Measurements from ENCODE around the gene AAMDC.

AAMDC gene

DNA sequence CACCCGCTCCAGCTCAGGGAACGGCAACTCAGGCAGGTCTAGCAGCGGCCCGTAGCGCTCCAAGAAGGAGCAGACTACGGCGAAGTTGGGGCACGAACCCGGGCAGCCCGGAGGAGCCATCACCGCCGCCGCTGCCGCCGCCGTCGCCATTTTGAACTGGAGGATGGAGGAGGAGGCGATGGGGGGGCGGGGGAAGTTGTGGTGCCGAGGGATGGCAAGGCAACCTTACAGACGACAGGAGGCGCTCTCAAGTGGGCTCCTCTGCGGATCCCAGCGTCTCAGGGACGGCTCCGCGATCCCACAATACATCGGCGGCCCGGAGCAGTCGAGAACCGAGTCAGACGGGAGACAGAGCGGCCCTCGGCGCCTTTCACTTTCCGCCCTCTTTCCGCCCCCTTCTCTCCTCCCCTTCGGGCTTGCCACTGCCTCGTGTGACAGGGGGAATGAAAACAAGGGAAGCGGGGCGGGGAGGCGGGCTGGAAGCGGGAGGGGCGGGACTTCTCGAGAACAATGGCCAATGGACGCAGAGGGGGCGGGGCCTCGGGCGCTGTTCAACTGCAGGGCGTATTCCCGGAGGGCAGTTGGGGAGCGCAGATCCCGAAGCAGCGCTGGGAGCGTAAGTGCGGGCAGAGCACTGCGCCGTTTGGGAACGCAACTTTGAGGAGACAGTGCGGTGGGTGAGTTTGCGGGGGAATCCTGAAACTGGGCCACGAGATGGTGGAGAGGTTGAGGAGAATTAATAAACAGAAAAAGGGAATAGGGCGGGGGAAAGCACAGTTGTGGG lies at the start of gene AAMDC, which contains the start of gene RSF1:
Gene AAMDC (plus strand): TSS at position 580 of the 784 bp plus-strand sequence. CDS start 21,353 bp downstream, outside the sequence.
Gene RSF1 (minus strand): TSS at position 158 of the 784 bp plus-strand sequence. CDS start 8 bp downstream, at position 150.
- DNase-seq = peak; percentile 98

DNA sequence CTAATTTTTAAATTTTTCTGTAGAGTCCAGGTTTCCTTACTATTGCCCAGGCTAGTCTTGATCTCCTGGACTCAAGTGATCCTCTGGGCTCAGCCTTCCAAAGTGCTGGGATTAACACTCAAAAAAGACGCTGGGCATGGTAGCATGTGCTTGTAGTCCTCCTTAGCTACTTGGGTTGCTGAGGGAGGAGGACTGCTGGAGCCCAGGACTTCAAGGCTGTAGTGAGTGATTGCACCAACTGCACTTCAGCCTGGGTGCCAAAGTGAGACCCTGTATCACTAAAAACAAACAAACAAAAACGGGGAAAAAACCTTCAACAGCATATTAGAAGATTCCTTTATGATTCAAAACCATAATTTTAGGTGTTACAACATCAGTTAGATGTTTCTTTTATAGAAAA lies 45.0 kb upstream of the AAMDC start:
- no peak for DNase-seq

DNA sequence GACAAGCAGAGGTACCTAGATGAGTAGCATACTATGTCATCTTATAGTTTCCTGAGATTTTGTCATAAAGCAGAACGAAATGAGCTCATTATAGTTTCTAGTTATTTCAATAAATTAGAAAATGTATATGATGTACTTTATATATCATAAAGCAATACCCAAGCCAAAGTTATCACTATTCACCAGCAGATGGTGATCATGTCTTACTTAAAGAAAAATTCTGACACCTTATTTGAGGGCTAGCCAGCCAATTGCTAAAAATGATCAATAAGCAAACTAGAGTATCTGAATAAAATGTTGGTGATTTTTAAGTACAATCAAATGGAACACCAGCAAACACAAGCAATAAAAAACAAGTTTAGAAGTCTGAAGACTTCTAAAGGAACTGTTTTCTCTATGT lies 44.5 kb upstream of the AAMDC start:
- peak; percentile 30 for DNase-seq

DNA sequence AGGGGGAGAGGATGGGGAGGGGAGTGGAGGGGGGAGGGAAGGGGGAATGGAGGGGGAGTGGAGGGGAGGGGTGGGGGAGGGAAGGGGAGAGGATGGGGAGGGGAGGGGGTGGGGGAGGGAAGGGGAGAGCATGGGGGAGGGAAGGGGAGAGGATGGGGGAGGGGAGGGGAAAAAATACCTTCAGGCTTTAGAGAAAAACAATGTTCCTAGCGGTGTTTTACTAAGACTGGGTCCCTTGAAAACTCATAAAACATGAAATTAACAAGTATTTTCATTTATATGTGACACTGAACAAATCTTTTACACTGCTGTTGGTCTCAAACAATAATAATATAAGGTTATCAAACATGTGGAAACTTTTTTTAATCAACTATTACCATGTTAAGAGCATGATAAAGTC lies 42.8 kb upstream of the AAMDC start:
- no peak for DNase-seq

DNA sequence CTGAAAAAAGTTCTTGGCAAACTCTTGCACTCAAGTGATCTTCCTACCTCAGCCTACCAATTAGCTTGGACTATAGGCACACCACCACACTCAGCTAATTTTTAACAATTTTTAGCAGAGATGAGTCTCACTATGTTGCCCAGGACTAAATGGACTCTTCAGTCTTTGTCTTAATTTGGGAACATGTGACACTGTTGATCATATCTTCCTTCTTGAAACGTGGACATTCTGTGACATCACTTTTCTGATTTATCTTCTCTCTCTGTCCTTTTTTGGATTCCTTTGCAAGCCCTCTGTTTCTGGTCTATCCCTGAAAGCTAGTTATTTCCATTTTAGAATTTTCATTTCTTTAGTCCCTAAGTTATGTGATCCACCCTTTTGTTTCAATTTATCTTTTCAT lies 42.4 kb upstream of the AAMDC start:
- no peak for DNase-seq

DNA sequence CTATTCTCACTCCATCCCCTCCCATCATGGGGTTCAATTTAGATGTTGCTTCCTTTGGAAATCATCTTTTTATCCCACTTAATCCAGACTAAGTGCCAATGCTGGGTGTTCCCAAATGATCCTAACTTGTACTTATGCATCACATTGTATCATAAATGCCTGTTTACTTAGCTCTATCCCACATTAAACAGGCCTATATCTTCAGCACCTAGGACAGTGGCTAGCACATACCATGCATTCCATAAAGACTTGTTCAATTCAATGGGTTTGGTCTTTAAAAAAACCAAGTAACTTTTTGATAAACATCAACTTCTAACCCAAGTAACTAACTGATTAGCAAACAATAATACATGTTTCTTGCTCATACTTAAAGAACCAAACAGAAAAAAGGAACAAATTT lies 41.0 kb upstream of the AAMDC start:
- DNase-seq = no peak

DNA sequence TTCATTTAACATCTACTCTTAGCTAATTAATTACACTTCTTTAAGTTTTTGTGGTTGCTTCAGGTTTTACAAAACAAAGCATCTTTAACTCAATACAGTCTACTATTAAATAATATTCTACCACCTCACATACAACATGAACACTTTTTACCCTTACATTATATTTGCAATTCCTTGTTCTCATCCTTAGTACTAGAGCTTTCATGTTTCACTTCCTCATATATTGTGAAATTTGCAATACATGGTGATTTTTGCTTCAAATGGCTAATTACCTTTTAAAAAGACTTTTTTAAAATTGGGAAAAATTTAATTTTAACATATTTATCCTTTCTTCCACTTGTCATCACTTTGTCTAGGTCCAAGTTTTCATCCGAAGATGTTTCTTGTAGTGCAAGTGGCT lies 37.9 kb upstream of the AAMDC start:
- DNase-seq = no peak

DNA sequence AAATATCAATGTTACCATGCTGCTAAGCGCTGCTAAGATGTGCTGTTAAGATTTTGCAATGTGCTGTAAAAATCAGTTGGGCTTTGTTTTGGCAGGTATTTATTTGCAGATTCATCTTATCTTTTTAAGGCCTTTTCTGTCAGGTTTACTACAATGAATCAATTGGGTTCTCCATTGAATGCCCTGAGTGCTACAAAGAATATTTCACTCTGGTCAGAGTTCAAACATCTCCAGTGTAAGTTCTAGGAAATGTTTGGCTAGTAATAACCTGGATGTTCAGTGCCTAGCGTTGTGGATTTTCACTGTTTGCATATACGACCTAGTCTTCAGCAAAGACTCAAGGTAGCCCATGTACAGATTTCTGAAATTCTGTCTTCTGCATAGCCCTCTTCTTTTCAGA lies 36.4 kb upstream of the AAMDC start:
- no peak for DNase-seq

DNA sequence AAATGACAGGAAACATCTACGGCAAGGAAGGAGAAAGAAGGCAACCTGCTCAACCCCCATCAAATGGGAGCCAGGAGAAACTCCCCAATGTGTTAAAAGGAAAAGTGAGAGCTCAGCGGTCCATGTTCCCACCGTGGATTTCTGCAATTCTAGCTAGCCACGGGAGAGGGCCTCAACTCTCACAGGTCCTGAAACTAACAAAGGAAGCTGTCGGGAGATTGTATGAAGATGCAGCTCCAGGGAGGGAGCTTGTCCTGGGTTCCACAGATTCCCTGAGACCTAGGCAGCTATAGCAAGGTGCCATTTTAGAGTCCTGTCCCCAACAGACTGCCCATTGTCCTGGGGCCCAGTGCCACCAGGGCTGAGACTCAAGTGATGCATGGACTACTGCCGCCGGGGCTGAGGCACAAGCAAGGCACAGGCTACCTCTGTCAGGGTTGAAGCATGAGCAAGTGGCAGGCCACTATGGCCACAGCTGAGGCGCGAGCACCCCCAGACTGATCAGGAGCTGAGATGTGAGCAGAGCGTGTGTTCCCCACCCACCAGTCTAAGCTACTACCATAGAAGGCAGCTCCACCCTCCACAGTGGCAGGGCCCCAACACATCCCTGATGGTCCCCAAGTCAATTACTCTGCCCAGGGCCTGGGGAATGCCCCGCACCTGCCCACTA lies 31.7 kb upstream of the AAMDC start:
- no peak for DNase-seq

DNA sequence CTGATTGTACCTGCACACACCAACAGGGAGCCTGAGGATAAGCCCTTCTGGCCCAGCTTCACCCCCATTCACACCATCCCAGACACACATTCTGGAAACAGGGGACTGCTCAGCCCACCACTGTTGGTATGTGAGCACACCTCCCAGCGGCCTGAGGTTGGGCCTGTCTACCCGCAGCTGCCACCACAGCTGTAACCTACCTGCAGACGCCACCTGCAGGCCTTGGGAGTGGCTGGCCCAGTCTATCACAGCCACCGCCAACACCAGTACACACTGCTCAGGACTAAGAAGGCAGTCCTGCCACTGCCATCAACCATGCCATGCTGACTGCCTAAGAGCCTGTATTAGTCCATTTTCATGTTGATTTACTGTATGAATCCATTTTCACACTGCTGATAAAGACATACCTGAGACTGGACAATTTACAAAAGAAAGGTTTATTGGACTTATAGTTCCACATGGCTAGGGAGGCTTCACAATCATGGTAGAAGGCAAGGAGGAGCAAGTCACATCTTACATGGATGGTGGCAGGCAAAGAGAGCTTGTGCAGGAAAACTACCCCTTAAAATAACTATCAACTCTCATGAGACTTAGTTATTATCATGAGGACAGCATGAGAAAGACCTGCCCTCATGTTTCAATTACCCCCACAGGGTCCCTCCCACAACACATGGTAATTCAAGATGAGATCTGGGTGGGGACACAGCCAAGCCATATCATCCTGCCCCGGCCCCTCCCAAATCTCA lies 31.0 kb upstream of the AAMDC start:
- DNase-seq = no peak

DNA sequence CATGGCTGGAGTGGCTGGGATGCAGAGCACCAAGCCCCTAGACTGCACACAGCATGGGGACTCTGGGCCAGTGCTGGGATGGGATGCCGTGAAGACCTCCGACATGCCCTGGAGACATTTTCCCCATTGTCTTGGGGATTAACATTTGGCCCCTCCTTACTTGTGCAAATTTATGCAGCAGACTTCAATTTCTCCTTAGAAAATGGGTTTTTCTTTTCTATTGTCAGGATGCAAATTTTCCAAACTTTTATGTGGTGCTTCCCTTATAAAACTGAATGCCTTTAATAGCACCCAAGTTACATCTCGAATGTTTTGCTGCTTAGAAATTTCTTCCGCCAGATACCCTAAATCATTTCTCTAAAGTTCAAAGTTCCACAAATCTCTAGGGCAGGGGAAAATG lies 29.6 kb upstream of the AAMDC start:
- no peak for DNase-seq

DNA sequence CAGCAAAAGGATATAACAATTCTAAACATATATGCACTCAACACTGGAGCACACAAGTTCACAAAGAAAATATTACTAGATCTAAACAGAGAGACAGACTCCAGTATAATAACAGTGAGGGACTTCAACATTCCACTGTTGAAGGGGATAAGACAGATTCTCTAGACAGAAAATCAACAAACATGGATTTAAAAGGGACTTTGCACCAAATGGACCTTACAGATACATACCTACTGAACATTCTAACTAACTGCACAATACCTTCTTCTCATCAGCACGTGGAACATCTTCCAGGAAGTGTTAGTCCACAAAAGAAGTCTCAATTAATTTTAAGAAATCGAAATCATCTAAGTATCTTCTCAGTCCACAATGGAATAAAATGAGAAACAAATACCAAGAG lies 27.0 kb upstream of the AAMDC start:
- DNase-seq = no peak

DNA sequence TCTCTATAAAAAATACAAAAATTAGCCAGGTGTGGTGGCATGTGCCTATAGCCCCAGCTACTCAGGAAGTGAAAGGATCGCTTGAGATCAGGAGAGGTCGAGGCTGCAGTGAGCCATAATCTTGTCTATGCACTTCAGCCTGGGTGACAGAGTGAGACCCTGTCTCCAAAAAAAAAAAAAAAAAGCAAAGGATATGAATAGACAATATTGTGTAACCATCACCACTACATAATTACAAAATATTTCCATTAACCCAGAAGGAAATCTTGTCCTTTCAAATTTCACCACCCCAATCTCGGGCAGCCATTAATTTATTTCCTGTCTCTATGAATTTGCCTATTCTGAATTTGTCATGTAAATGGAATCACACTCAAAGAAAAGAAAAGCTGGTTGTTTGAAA lies 21.6 kb upstream of the AAMDC start:
- DNase-seq = no peak

DNA sequence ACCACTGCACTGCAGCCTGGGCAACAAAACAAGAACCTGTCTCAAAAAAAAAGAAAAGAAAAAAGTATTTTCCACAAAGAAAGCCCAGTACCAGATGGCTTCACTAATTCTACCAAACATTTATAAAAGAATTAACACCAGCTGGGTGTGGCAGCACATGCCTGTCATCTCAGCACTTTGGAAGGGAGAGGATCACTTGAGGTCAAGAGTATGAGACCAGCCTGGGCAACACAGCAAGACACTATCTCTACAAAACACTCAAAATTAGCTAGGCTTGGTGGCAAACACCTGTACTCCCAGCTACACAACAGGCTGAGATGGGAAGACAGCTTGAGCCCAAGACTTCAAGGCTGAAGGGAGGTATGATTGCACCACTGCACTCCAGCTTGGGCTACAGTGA lies 20.5 kb upstream of the AAMDC start:
- DNase-seq = no peak

DNA sequence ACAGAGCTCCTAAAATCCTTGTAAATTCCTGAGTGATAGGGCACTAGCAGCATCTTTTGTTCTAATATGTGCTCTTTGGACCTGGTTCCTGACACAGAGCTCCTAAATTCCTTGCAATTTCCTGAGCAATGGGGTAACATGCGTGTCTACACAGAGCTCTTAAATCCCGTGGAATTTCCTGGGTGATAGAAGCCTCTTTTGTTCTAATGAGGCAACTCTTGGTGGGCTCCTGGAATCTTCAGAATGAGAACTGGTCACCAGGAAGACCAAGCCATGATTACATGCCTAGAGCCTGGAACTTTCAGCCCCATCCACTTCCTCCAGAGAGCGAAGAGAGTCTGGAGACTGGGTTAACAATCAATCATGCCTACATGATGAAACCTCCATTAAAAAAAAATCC lies 19.5 kb upstream of the AAMDC start:
- DNase-seq = no peak

DNA sequence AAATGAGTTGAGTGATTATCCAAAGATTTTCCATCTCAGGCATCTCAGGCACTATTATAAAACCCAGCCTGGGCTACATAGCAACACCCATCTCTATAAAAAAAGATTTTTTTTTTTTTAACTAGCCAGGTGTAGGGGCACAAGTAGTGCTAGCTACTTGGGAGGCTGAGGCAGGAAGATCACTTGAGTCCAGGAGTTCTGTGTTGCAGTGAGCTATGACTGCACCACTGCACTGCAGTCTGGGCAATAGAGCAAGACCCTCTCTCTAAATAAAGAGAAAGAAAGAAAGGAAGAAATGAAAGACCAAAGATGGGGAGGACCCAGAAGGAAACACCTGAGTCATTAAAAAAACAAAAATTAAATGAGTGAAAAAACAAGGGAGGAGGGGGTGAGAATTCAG lies 14.5 kb upstream of the AAMDC start:
- DNase-seq = no peak

DNA sequence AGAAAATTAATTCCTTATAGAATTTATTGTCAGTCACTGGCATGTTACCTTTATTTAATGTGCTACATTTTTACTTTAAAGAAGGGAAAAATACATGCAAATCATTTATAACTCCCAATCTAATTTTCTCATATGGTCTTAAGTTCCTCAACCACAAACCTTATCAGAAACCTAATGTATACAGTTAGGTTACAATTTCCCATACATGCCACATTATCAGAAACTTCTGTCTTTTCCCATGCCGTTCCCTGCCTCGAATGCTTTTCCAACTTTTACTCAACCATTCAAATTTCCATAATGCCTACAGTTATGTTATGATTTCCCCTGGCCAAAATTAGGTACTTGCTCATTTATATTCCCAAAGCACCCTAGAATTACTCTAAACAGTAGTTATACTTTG lies 14.0 kb upstream of the AAMDC start:
- no peak for DNase-seq

DNA sequence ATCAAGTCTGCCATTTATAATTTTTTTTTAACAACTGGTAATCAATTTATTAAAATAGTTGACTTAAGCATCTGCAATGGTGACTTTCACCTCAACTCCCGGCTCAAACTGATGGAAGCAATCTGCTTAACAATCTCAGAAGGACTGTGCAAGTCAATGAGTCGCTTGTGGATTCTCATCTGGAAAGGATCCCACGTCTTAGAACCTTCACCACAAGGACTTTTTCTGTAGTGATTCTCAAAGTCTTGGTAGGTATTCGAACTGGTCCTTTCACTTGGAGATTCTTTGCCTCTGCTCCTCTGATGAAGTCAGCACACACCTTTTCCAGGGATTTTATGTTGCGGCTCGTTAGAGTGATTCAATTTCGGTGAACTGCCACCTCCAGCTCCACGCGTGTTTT lies 7.7 kb upstream of the AAMDC start:
- DNase-seq = no peak

DNA sequence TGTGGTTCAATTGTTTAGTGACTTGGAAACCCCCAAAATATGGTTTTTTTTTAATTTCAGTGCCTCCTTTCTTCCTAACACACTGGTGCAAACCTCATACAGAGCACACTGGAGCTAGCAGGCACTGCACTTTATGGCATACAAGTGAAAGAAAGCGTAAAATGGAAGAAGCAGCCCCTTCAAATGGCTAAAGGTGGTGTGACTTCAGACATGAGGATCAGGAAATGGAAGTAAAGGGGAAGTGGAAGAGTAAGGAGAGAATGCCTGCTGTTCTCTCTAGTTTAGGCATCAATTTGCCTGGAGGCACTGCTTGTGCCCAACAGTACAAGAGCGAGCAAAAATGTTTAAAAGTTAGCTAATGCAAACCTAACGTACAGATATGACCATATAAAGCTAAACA lies 6.1 kb upstream of the AAMDC start:
- DNase-seq = no peak

DNA sequence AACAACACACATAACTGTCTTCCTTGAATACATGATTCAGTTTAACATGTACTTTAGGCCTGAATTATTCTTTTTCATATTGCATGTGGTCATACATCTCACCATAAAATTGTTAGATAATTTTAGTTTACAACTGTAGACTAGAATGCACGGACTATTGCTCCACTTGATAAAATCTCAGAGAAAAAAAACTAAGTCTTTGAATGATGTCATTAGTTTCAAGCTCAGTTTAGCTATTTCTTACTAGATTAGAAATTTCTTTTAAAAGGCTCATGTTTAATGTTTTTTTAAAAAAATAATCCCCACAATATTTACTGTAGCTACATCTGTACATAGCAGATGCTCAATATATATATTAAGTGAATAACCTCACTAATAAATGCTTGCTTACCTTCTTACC lies 5.5 kb upstream of the AAMDC start:
- no peak for DNase-seq

DNA sequence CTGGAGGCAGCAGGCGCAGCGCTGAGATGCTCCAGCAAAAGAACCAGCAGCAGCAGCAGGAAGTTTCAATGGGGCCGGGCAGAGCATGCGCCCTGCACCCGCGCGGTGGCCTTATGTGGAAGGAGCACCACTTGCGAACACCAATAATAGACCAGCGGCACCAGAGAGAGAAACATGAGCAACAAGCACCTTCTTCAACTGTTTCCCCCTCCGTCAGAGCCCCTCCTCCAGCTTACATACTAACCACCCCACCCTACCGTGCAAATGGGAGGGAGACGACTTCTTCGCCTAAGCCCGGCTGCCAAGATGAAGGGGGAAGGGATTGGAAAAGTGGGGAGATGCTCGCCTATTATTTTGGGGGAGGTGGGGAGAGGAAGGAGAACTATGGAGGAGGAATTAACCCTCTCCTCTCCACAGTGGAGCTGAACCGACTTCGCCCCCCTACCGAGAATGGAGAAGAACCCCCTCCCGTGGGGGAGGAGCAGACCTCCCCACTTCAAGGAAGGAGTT lies 1.5 kb upstream of the AAMDC start:
- DNase-seq = peak; percentile 86

DNA sequence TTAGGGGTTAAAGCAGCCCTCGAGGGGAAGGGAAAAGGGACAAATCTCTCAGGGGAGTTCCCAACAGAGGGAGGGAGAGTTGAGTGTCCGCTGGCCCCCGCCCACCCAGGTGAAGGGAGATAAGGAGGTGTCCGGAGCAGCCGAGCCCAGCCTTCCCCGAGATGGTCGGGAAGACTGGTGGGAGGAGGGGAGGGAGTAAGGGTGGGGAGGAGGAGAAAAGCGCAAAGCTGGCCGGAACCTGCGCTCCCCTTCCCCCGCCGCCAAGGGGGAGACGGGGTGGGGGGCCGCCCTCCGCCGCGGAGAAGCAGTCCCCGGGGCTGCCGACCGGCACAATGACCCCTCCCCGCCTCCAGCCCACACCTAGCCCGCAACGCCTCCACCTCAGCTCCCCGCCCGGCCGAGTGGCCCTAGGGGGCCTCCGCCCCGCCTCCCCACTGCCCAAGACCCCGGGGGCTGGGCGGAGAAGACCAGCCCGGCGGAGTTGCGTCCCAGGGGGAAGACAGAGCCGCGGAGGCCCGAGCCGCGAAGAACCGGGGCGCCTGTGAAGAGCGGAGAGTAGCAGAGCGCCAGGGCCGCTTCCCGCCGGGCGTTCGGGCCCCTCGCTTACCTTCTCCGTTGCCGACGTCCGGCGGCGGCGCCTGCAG lies 901 bp upstream of the AAMDC start:
- DNase-seq = peak; percentile 24

DNA sequence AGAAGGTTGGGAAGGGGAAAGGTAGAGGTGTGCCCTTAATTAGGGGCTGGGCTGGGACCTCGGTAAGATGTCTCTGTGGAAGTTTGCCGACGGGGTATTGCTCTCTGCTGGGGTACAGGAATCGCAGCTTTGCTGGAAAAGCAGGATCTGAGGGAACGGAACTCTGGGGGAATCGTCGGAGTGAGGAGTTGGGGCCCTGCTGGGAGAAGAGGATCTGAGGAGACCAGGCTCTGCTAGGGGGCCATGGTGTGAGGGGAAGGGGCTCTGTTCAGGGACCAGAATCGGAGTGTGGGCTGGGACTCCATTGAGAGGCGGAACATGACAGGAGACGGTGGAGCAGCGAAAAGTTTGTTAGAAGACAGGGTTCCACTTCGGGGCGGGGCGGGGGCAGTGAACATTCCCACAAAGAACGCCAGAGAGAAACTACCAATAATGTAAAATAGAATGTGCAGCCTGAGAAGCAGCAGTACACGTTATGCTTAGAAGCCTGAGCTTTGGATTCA lies 456 bp downstream of the AAMDC start:
- DNase-seq = no peak
